Body of pancreas (tissue), 4 donors: Measurements from ENCODE around the gene UBR4.

Experiments used
- CTCF ChIP-seq, 7 experiments: fragments of 450-650 bp in 4 of 7; fragments of 200-600 bp in 3 of 7; sonication (generic) in 3 of 7; IDR thresholded peaks; one replicate each; pipeline ENCODE4 v1.5.1; 2016 to 2019; ENCODE audit warnings: antibody characterized with exemption in 7 of 7
- POLR2A ChIP-seq, 3 donors: fragments of 450-650 bp; IDR thresholded peaks; one replicate each; pipeline ENCODE4 v1.6.1; 2016; ENCODE audit warnings: antibody characterized with exemption in 3 of 3, mild to moderate bottlenecking in 2 of 3

GRCh38 chr1:19057182-19057779 lies 152.8 kb downstream of the UBR4 start:
- TF ChIP-seq CTCF (IDR thresholded peaks at IDR 0.05) (no peak), POLR2A (IDR thresholded peaks at IDR 0.05) (no peak)
